Mucosa of descending colon (tissue), 3 donors: ENCODE data around the gene PRDX6. TPM values are rescaled to one million over a fixed set of nuclear protein-coding genes. Genes with fewer than 3 reads are reported as not detected.

ENCODE experiments used
- ATAC-seq: fragments of 200-7000 bp; cut with Tn5 transposase; one replicate; pipeline ENCODE4 v1.9.1; 2020; ENCODE audit warnings: mild to moderate bottlenecking, moderate library complexity
- DNase-seq, 3 donors: peaks; one replicate each; pipeline ENCODE4 v3.0.0-alpha.2; 2020
- H3K36me3 ChIP-seq: fragments of 200-600 bp; one replicate; pipeline ENCODE4 v1.8.0; 2021; ENCODE audit warnings: low read depth, mild to moderate bottlenecking
- H3K4me1 ChIP-seq: fragments of 200-600 bp; one replicate; pipeline ENCODE4 v1.8.0; 2021; ENCODE audit warnings: low read depth, mild to moderate bottlenecking
- H3K4me3 ChIP-seq: fragments of 200-600 bp; one replicate; pipeline ENCODE4 v1.8.0; 2021; ENCODE audit warnings: mild to moderate bottlenecking
- H3K9me3 ChIP-seq: fragments of 200-600 bp; one replicate; pipeline ENCODE4 v1.8.0; 2021; ENCODE audit warnings: mild to moderate bottlenecking
- CTCF ChIP-seq: fragments of 200-600 bp; IDR thresholded peaks from one replicate; pipeline ENCODE4 v1.8.0; 2022; ENCODE audit warnings: antibody characterized with exemption, mild to moderate bottlenecking
- intact Hi-C, 2 donors: fragments of 100-400 bp; cut with DNase I in 1 of 2; cut with micrococcal nuclease in 1 of 2; formaldehyde crosslinking; loops; one replicate each; pipeline versions ENCODE4 v1.11.0 to v1.11.1; 2022; cut with DNase I, micrococcal nuclease
- total RNA-seq, 3 donors: library from RNA; stranded (reverse); fragmentation: NEBNext Ultra II Directional in 2 of 3; extraction: Animal tissue kit (Norgen Biotek cat#: 25700) in 2 of 3; gene quantifications; one replicate each; pipeline versions ENCODE4 v1.2.1 to v1.2.4, GENCODE V29; 2021 to 2023
- donor health status: DM: no; HTN: no; CAD: no; lungs with moderate emphysema.
- donor health status: DM: no; HTN: no; CAD: no.
- donor health status: DM: no; HTN: yes; CAD: no.

Gene PRDX6
- total RNA-seq, 3 donors from 2014 or later: 398 to 884 (median 511) TPM

- intact Hi-C loops: loop anchor here (5.0 to 10.0 kb wide), 2 partner anchors 45 to 282 kb away; partner anchors contain the start of genes KLHL20 (in 1 of the 2) and PRDX6 (in 1 of the 2)
- H3K36me3 ChIP-seq: no peaks in the 10 kb centered on the region
- H3K4me3 ChIP-seq: no peak overlapping the region
- no peak for TF ChIP-seq CTCF
- DNase-seq (no peak), ATAC-seq (no peak)
- peaks cover 36% of the 10 kb centered on the region for H3K4me1 ChIP-seq
- no peaks in the 10 kb centered on the region for H3K9me3 ChIP-seq
These were observed 44.8 kb upstream of the PRDX6 start for GRCh38 chr1:173432331-173432730.

GRCh38 chr1:173433751-173434326 is 43.3 kb upstream of the PRDX6 start:
- Histone ChIP-seq H3K36me3 (no peaks in the 10 kb centered on the region), H3K9me3 (no peaks in the 10 kb centered on the region), H3K4me3 (no peak overlapping the region), H3K4me1 (peaks cover 24% of the 10 kb centered on the region)
- DNase-seq: no peak
- no peak for ATAC-seq
- no peak for TF ChIP-seq CTCF
- intact Hi-C loops: loop anchor here (5.0 to 10.0 kb wide), 2 partner anchors 43 to 281 kb away; partner anchors contain the start of genes KLHL20 (in 1 of the 2) and PRDX6 (in 1 of the 2)

- ATAC-seq (peak; percentile 62), DNase-seq (no peak)
- H3K9me3 ChIP-seq: no peaks in the 10 kb centered on the region
- no peak overlapping the region for H3K4me3 ChIP-seq
- H3K36me3 ChIP-seq: no peaks in the 10 kb centered on the region
- H3K4me1 ChIP-seq: no peaks in the 10 kb centered on the region
- intact Hi-C loops: loop anchor here in 1 of 2 donors (10.0 kb wide), 1 partner anchor 278 kb away; the partner anchor contains the start of gene KLHL20
- no peak for TF ChIP-seq CTCF
These were observed 40.2 kb upstream of the PRDX6 start for GRCh38 chr1:173436841-173437428.

- Histone ChIP-seq H3K4me3 (no peak overlapping the region), H3K4me1 (no peaks in the 10 kb centered on the region), H3K9me3 (no peaks in the 10 kb centered on the region), H3K36me3 (no peaks in the 10 kb centered on the region)
- DNase-seq (no peak), ATAC-seq (peak; percentile 36)
- intact Hi-C loops: loop anchor here in 1 of 2 donors (10.0 kb wide), 1 partner anchor 276 kb away; the partner anchor contains the start of gene KLHL20
- no peak for TF ChIP-seq CTCF
These were observed 38.5 kb upstream of the PRDX6 start for GRCh38 chr1:173438675-173439074.

- Histone ChIP-seq H3K9me3 (no peaks in the 10 kb centered on the region), H3K36me3 (no peaks in the 10 kb centered on the region), H3K4me1 (no peaks in the 10 kb centered on the region), H3K4me3 (no peak overlapping the region)
- no peak for TF ChIP-seq CTCF
- intact Hi-C loops: no loop called here
- ATAC-seq (no peak), DNase-seq (no peak)
These were observed 36.7 kb upstream of the PRDX6 start for GRCh38 chr1:173440430-173440829.
